Neural progenitor cell (in vitro differentiated cells): Measurements from ENCODE around the gene IGFL3. TPM values are rescaled to one million over a fixed set of nuclear protein-coding genes. Genes with fewer than 3 reads are reported as not detected.

Experiments
- DNase-seq: peaks from one replicate; pipeline ENCODE4 v3.0.0-alpha.2; 2016; ENCODE audit warnings: low spot score
- H2AFZ ChIP-seq: fragments of 200-600 bp; sonication (generic); replicated peaks from 2 replicates; pipeline ENCODE4 v1.6.1; 2016; ENCODE audit warnings: antibody characterized with exemption
- H3F3A ChIP-seq: fragments of 200-600 bp; sonication (generic); 2 replicates; pipeline ENCODE4 v1.6.1; 2016; ENCODE audit warnings: antibody characterized with exemption, low read depth
- H3K27ac ChIP-seq: fragments of 200-600 bp; sonication (generic); 2 replicates; pipeline ENCODE4 v1.5.1; 2016; ENCODE audit warnings: mild to moderate bottlenecking
- H3K27me3 ChIP-seq: fragments of 200-600 bp; sonication (generic); 2 replicates; pipeline ENCODE4 v1.6.1; 2016; ENCODE audit warnings: mild to moderate bottlenecking, moderate library complexity
- H3K36me3 ChIP-seq: fragments of 200-600 bp; sonication (generic); 2 replicates; pipeline ENCODE4 v1.5.1; 2016
- H3K4me1 ChIP-seq: fragments of 200-600 bp; sonication (generic); 2 replicates; pipeline ENCODE4 v1.6.1; 2016; ENCODE audit warnings: mixed run types
- H3K4me2 ChIP-seq: fragments of 200-600 bp; sonication (generic); 2 replicates; pipeline ENCODE4 v1.6.1; 2016
- H3K4me3 ChIP-seq: fragments of 200-600 bp; sonication (generic); 2 replicates; pipeline ENCODE4 v1.5.1; 2016
- H3K79me2 ChIP-seq: fragments of 200-600 bp; sonication (generic); 2 replicates; pipeline ENCODE4 v1.6.1; 2016; ENCODE audit warnings: low read depth
- H3K9ac ChIP-seq: fragments of 200-600 bp; sonication (generic); 2 replicates; pipeline ENCODE4 v1.6.1; 2016
- H3K9me3 ChIP-seq: fragments of 200-600 bp; sonication (generic); 2 replicates; pipeline ENCODE4 v1.5.1; 2016; ENCODE audit warnings: low read depth
- H4K20me1 ChIP-seq: fragments of 200-600 bp; sonication (generic); 2 replicates; pipeline ENCODE4 v1.6.1; 2016; ENCODE audit warnings: low read depth
- H3K27ac Mint-ChIP-seq: 3 replicates; pipeline ENCODE4 v1.8.0; 2021; ENCODE audit warnings: mixed read lengths
- H3K27me3 Mint-ChIP-seq: 2 replicates; pipeline ENCODE4 v1.8.0; 2022; ENCODE audit warnings: low read depth, mild to moderate bottlenecking, inconsistent platforms, moderate library complexity, mixed read lengths; ENCODE audit not compliant: insufficient read depth
- H3K36me3 Mint-ChIP-seq: 3 replicates; pipeline ENCODE4 v1.8.0; 2021; ENCODE audit warnings: mixed read lengths
- H3K4me1 Mint-ChIP-seq: 3 replicates; pipeline ENCODE4 v1.8.0; 2021; ENCODE audit warnings: mixed read lengths
- H3K4me3 Mint-ChIP-seq: 3 replicates; pipeline ENCODE4 v1.8.0; 2021; ENCODE audit warnings: mild to moderate bottlenecking, moderate library complexity, mixed read lengths
- H3K9me3 Mint-ChIP-seq: 3 replicates; pipeline ENCODE4 v1.8.0; 2020; ENCODE audit warnings: mixed read lengths
- EZH2 ChIP-seq: fragments of 200-600 bp; sonication (generic); IDR thresholded peaks from 2 replicates; pipeline ENCODE4 v1.6.1; 2017; ENCODE audit warnings: antibody characterized with exemption, mild to moderate bottlenecking, moderate library complexity
- EZH2phosphoT487 ChIP-seq: fragments of 200-600 bp; sonication (generic); IDR thresholded peaks from 2 replicates; pipeline ENCODE4 v1.6.1; 2017; ENCODE audit warnings: antibody characterized with exemption
- total RNA-seq: library from RNA; depleted of rRNA; stranded (reverse); fragments of >200 nt; gene quantifications from 2 replicates; pipeline ENCODE4 v1.2.3, GENCODE V29; 2015; ENCODE audit warnings: low replicate concordance
- TF ChIP-seq, protein P1 (sequence below): fragments of 200-600 bp; sonication (generic); IDR thresholded peaks from 2 replicates; pipeline ENCODE4 v1.5.1; 2017; ENCODE audit warnings: antibody characterized with exemption, mild to moderate bottlenecking

Gene IGFL3
- total RNA-seq, 1 donor from 2014 or later, result not detected

DNA sequence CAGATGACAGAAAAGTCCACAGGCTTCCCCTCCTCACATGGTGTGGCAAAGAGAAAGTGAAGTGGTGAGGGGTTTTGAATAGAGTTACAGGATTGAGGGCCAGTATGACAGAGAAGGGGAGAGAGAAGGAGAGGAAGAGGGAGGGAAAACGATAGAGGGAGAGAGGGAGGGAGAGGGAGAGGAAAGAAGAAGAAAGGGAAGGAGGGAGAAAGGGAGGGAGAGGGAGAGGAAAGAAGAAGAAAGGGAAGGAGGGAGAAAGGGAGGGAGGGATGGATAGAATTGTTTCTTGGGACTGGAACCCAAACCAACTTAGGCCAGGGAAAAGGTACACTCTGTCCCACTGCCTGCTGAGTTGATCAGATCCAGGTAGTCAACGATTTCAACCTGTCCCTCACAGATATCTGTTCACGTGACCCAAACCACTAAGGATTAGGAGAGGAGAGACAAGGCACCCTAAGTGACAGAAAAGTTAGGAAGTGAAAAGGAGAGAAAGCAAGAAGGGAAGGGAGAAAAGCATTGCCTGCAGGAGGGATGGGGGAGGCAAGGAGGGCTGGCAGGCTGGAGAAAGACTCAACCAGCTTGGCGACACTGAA, 8.1 kb upstream of the IGFL3 start:
- Mint-ChIP-seq H3K9me3 (peaks cover 16% of the 10 kb centered on the region), H3K27me3 (no peaks in the 10 kb centered on the region), H3K27ac (peak overlapping the region; percentile 99), H3K4me1 (peaks cover 22% of the 10 kb centered on the region), H3K4me3 (peak overlapping the region; percentile 75), H3K36me3 (peaks cover 4% of the 10 kb centered on the region)
- Histone ChIP-seq H3K4me1 (peaks cover 27% of the 10 kb centered on the region), H4K20me1 (no peaks in the 10 kb centered on the region), H3F3A (peaks cover 21% of the 10 kb centered on the region), H3K79me2 (no peaks in the 10 kb centered on the region), H3K4me3 (peak overlapping the region; percentile 13), H3K9ac (peak overlapping the region; percentile 66), H2AFZ (no peak overlapping the region), H3K4me2 (peak overlapping the region; percentile 48), H3K36me3 (no peaks in the 10 kb centered on the region), H3K27me3 (no peaks in the 10 kb centered on the region), H3K9me3 (no peaks in the 10 kb centered on the region), H3K27ac (peak overlapping the region; percentile 96)
- no peak for DNase-seq
- TF ChIP-seq EZH2 (no peak), EZH2phosphoT487 (no peak)
- TF ChIP-seq, protein P1, sequence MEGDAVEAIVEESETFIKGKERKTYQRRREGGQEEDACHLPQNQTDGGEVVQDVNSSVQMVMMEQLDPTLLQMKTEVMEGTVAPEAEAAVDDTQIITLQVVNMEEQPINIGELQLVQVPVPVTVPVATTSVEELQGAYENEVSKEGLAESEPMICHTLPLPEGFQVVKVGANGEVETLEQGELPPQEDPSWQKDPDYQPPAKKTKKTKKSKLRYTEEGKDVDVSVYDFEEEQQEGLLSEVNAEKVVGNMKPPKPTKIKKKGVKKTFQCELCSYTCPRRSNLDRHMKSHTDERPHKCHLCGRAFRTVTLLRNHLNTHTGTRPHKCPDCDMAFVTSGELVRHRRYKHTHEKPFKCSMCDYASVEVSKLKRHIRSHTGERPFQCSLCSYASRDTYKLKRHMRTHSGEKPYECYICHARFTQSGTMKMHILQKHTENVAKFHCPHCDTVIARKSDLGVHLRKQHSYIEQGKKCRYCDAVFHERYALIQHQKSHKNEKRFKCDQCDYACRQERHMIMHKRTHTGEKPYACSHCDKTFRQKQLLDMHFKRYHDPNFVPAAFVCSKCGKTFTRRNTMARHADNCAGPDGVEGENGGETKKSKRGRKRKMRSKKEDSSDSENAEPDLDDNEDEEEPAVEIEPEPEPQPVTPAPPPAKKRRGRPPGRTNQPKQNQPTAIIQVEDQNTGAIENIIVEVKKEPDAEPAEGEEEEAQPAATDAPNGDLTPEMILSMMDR, result no peak

DNA sequence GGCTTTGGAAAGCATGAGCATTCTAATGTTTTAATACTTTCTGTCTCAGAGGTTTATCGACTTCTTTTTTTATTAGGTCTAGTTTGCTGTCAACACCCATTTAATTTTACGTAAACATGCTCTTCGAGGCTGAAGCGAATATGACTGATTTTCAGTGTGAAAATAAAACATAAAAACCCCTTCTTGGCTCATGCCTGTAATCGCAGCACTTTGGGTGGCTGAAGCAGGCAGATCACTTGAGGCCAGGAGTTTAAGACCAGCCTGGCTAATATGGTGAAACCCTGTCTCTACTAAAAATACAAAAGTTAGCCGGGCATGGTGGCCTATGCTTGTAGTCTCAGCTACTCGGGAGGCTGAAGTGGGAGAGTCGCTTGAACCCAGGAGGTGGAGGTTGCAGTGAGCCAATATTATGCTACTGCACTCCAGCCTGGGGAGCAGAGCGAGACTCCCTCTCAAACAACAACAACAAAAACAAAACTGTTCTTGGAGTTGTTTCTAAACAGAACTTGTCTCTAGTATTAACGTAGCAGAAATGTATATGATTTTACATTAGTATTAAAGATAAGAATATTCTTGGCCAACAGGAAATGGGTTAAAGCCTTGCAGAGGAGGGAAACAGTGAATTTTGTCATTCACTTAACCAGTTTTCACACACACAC, 7.1 kb upstream of the IGFL3 start:
- Histone ChIP-seq H2AFZ (no peak overlapping the region), H3K4me3 (no peak overlapping the region), H3K27me3 (no peaks in the 10 kb centered on the region), H4K20me1 (no peaks in the 10 kb centered on the region), H3K9ac (no peak overlapping the region), H3K9me3 (no peaks in the 10 kb centered on the region), H3K4me2 (peak overlapping the region; percentile 48), H3K36me3 (no peaks in the 10 kb centered on the region), H3K79me2 (no peaks in the 10 kb centered on the region), H3K4me1 (peaks cover 27% of the 10 kb centered on the region), H3F3A (peaks cover 21% of the 10 kb centered on the region), H3K27ac (no peak overlapping the region)
- Mint-ChIP-seq H3K4me3 (peak overlapping the region; percentile 65), H3K9me3 (peaks cover 16% of the 10 kb centered on the region), H3K27ac (peak overlapping the region; percentile 99), H3K4me1 (peaks cover 22% of the 10 kb centered on the region), H3K27me3 (no peaks in the 10 kb centered on the region), H3K36me3 (peaks cover 4% of the 10 kb centered on the region)
- no peak for TF ChIP-seq EZH2
- no peak for TF ChIP-seq EZH2phosphoT487
- TF ChIP-seq, protein P1, result no peak
- no peak for DNase-seq

DNA sequence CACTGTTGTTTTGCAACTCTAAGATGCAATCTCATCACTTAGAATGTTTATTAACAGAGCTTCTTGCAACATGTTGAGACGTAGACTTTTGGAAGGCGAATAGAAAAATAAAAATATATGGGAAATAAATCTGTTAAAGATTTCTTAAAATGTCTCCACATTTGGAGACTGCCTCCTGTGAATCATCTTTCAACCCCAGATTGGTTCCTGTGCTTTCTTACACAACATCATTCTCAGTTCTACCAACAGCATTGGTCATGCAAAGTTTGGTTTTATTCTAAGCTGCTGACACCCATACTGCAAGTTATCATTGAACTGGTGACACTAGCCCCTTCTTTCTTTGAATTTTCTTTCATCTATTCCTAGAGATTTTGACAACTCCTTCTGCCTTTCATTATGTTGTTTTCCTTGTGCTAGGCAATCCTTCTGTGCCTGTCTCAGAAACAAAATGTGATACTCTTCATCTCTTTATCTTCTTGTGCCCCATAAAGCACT, 1.6 kb upstream of the IGFL3 start:
- TF ChIP-seq, protein P1, result no peak
- TF ChIP-seq EZH2, result no peak
- TF ChIP-seq EZH2phosphoT487, result no peak
- Mint-ChIP-seq H3K9me3 (peaks cover 7% of the 10 kb centered on the region), H3K4me1 (no peaks in the 10 kb centered on the region), H3K27me3 (no peaks in the 10 kb centered on the region), H3K27ac (no peak overlapping the region), H3K36me3 (no peaks in the 10 kb centered on the region), H3K4me3 (no peak overlapping the region)
- H3K4me1 ChIP-seq, result peaks cover 11% of the 10 kb centered on the region
- H3K36me3 ChIP-seq, result no peaks in the 10 kb centered on the region
- no peak overlapping the region for H3K9ac ChIP-seq
- no peak overlapping the region for H2AFZ ChIP-seq
- no peaks in the 10 kb centered on the region for H3F3A ChIP-seq
- H3K4me3 ChIP-seq, result no peak overlapping the region
- no peak overlapping the region for H3K27ac ChIP-seq
- H4K20me1 ChIP-seq, result no peaks in the 10 kb centered on the region
- no peaks in the 10 kb centered on the region for H3K9me3 ChIP-seq
- no peaks in the 10 kb centered on the region for H3K27me3 ChIP-seq
- no peak for DNase-seq
- H3K4me2 ChIP-seq, result no peak overlapping the region
- H3K79me2 ChIP-seq, result no peaks in the 10 kb centered on the region
